ENCODE data around the gene HOXA11. TPM values are rescaled to one million over a fixed set of nuclear protein-coding genes. Genes with fewer than 3 reads are reported as not detected.

HOXA11 gene
- polyA plus RNA-seq, 3 donors: 0.41 to 4.3 TPM; not detected in 1

GRCh38 chr7:27209933-27210440 lies 25.0 kb upstream of the HOXA11 start:
- WGBS, 3 donors: 38 to 47% (median 47%) methylated on average over 11 of the region's 11 CpGs
- no peak overlapping the region for H3K27ac ChIP-seq (ENCODE audit: low read depth, low read length)

DNA sequence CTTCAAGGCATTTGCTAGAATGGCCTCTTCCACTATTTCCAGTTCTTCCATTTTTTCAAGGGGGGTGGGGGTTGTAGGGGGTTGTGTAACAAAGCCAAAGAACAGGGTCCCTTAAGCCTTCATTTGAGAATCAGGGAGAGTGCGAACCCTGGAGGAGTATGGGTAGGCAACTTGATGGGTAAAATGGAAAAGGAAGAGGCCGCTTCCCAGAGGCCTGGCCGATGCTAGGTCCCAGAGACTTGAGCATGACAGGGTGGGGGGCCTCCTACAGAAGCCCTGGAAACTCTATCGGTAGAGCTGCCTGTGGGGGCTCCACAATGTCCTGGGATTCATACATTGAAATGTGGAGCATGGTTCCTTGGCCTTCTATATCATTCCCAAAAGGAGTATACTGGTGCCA lies 24.0 kb upstream of the HOXA11 start:
- no peak overlapping the region for H3K27ac ChIP-seq (ENCODE audit: low read depth, low read length)
- 70 to 93% (median 86%) methylated on average over 4 of the region's 4 CpGs for WGBS, 3 donors

GRCh38 chr7:27207348-27207985 lies 22.4 kb upstream of the HOXA11 start:
- 34 to 50% (median 35%) methylated on average over 7 of the region's 7 CpGs for WGBS, 3 donors
- no peak overlapping the region for H3K27ac ChIP-seq (ENCODE audit: low read depth, low read length)

- WGBS, 3 donors: 8 to 21% (median 10%) methylated on average over 52 of the region's 52 CpGs
- H3K27ac ChIP-seq (ENCODE audit: low read depth, low read length): no peak overlapping the region
Measured at GRCh38 chr7:27205325-27206280, 20.6 kb upstream of the HOXA11 start.

- 4 to 8% (median 5%) methylated on average over 41 of the region's 41 CpGs for WGBS, 3 donors
- H3K27ac ChIP-seq (ENCODE audit: low read depth, low read length): no peak overlapping the region
Measured at GRCh38 chr7:27204851-27205322, 19.9 kb upstream of the HOXA11 start.

- 17 to 49% (median 20%) methylated on average over 4 of the region's 4 CpGs for WGBS, 3 donors
Measured at GRCh38 chr7:27203964-27204594, 19.0 kb upstream of the HOXA11 start.

GRCh38 chr7:27203365-27203953 lies 18.4 kb upstream of the HOXA11 start:
- H3K27ac ChIP-seq (ENCODE audit: low read depth, low read length): no peak overlapping the region
- 13 to 29% (median 20%) methylated on average over 10 of the region's 10 CpGs for WGBS, 3 donors

More at GRCh38 chr7:27203964-27204594, 19.0 kb upstream of the HOXA11 start:
- H3K27ac ChIP-seq (ENCODE audit: low read depth, low read length): no peak overlapping the region

- 10 to 37% (median 15%) methylated on average over 3 of the region's 3 CpGs for WGBS, 3 donors
- H3K27ac ChIP-seq (ENCODE audit: low read depth, low read length): no peak overlapping the region
Measured at GRCh38 chr7:27202862-27203134, 17.8 kb upstream of the HOXA11 start.

- no peak overlapping the region for H3K27ac ChIP-seq (ENCODE audit: low read depth, low read length)
- WGBS, 3 donors: 8 to 33% (median 23%) methylated on average over 30 of the region's 30 CpGs
Measured at GRCh38 chr7:27202018-27202861, 17.2 kb upstream of the HOXA11 start.

DNA sequence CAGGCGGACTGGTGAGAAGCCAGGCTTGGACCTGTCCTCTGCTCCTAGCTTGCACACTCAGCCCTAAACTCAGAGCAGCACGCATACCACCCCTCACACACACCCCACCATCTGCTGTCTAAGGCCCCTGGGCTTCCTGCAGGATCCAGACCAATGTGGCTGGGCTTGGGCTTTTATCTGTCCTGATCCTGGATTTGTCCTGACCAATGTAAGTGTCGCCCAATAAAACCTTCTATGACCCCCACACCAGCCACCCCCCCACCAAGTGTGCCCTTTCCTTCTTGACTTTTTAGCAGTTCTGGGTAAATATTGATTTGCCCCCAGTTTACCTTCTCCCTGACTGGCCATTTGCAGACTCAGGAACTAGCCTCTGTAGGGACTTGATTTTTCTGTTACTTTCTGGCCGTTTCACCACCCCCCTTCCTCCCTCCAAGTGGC lies 16.6 kb upstream of the HOXA11 start:
- 13 to 38% (median 21%) methylated on average over 4 of the region's 4 CpGs for WGBS, 3 donors
- no peak overlapping the region for H3K27ac ChIP-seq (ENCODE audit: low read depth, low read length)

DNA sequence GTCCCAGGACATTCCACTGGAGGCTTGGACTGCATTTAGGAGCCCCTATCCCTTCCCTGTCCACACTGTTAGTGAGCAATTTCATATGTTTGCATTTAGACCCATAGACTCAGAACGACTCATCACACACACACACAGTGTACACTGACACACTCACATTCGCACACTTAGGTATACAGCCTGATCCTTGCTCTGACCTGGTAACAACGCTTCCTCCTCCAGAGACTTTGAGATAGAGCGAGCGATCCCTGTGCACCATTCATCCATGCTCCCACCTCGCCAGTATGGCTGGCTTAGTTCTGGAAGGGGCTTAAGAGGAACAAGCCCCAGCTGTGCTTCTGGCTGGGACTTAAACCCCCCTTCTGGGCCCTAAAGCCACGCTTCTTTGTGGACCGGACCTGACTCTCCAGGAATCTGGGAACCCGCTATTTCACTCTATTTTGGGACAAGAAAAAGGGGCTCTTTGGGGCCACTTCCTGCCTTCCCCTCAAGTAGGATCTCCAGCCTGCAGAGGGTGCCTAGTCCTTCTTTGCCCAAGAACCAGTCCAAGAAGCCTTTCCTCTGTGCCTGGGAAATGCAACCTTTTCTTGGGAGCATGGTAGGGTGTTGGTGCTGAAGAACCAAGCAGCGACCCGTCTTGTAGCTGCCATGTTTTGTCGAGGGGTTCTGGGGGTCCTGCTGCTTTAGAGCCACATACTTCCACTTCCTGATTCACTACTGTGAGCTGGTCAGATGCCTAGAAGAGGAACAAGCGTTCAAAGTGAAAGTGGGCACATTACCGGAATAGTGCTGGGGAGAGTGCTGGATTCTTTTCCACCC lies 15.9 kb upstream of the HOXA11 start:
- H3K27ac ChIP-seq (ENCODE audit: low read depth, low read length): no peak overlapping the region
- WGBS, 3 donors: 9 to 28% (median 13%) methylated on average over 14 of the region's 14 CpGs

- H3K27ac ChIP-seq (ENCODE audit: low read depth, low read length): no peak within 1 kb of the TSS
- 1 to 2% (median 1%) methylated on average over 69 to 97 of the region's 99 CpGs for WGBS, 3 donors
Measured at GRCh38 chr7:27199849-27200760, 15.1 kb upstream of the HOXA11 start, which contains the start of gene HOXA13. Gene HOXA13, minus strand, starts transcription at chr7:27200091. Its CDS starts 14 bp downstream, at chr7:27200077.

DNA sequence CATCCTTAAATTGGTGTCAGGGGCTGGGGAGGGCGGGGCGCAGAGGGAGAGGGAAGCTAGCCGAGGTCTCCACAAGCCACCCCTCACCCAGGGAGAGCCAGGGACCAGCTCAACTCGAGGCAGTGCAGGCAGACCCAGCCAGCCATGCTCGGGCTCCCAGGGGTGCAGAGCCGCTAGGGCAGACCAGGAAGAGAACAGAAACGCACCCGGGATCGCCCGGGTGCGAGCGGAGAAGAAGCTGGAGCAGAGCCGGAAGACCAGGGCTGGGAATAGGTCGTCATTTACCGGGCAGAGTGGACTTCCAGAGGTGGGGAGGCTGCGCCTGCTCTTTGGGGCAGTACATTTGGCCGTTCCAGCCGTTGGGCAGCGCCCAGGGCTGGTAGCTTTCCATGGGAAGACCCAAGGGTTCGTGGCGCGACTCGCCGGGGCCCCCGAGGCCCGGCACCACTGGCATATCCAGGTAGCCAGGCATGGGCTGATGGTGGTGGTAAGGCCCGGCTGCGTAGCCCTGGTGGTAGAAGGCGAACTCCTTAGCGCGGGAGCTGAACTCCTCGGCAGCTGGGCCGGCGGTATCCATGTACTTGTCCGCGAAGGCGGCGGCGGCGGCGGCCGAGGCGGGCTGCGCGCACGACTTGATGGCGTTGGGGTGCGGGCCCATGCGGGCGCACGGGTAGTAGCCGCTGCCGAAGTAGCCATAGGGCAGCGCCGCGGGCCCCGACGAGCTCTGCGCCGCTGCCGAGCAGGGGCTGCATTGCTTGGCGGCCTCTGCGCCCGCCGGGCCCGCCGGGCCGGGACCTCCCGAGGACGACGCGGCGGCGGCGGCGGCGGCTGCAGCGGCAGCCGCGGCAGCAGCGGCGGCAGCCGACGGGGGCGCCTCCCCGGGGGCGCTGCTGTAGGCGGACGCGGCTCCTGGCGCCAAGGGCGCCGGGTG lies 14.1 kb upstream of the HOXA11 start:
- H3K27ac ChIP-seq (ENCODE audit: low read depth, low read length): no peak overlapping the region
- WGBS, 3 donors: 3 to 4% (median 3%) methylated on average over 64 to 93 of the region's 93 CpGs

DNA sequence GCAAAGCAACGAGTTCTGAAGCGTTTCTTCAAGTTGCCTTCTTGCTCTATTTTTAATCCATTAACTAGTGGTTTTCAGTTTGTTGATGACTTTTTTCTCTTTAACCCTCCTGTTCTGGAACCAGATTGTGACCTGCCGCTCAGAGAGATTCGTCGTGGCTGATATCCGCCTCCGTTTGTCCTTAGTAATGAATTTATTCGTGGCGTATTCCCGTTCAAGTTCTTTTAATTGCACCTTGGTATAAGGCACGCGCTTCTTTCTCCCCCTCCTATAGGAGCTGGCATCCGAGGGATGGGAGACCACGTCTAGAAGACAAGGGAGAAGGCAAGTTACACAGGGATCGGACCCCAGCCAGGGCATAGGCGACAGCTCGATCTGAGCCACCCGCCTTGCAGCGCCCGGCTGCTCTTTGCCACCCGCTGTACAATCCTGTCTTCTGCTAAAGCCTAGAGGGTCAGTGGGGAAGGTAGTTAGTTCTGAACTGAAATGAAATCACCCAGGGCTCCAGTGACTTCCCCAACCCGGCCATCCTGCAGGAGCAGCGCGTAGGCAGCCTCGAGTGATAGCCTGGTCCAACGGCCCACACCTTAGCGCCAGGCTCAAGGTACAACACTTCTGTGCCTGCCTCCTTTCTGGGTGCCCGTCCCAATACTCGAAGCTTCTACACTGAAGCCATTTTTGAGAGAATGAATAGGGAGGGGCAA lies 13.3 kb upstream of the HOXA11 start:
- 12 to 34% (median 12%) methylated on average over 29 of the region's 29 CpGs for WGBS, 3 donors
- H3K27ac ChIP-seq (ENCODE audit: low read depth, low read length): no peak overlapping the region
